Measurements from ENCODE around the gene RING1.

Gene RING1

DNA sequence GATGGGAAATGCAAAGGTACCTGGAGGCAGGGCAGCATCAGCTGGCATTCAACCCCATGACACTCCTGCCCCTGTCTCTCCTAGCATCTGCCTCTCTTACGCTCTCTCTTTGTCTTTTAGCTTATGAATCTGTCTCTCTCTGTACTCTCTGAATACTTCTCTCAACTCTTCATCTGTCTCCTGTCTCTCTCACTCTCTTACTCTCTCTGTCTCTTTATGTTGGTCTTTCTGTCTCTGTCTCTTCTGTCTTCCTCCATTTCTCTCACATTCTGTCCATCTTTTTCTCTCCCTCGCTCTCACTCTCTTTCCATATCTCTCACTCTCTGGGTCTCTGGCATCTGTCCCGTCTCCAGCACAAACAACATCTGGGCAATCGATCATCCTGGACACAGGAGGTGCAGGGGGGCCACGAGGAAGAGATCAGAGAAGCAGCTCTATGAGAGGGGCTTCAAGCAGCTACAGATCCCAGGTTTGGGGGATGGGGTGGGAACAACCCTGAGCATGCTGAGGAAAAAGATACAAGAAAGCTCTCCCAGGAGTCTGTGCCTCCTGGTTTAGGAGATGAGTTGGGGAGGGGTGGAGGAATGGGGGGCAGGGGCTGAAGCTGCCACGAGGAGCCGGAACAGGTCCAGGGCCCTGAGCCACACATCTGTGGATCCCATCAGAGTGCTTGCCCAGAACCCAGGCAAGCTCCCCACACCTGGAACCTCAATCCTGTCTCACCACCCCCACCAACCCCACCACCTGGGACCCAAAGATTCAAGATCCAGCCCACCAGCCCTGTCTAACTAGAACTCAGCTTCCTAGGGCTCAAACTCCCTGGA, 18.5 kb upstream of the RING1 start:
- no peak overlapping the region for H3K4me3 ChIP-seq (ENCODE audit: low read depth, low read length)
- TF ChIP-seq, protein P1, sequence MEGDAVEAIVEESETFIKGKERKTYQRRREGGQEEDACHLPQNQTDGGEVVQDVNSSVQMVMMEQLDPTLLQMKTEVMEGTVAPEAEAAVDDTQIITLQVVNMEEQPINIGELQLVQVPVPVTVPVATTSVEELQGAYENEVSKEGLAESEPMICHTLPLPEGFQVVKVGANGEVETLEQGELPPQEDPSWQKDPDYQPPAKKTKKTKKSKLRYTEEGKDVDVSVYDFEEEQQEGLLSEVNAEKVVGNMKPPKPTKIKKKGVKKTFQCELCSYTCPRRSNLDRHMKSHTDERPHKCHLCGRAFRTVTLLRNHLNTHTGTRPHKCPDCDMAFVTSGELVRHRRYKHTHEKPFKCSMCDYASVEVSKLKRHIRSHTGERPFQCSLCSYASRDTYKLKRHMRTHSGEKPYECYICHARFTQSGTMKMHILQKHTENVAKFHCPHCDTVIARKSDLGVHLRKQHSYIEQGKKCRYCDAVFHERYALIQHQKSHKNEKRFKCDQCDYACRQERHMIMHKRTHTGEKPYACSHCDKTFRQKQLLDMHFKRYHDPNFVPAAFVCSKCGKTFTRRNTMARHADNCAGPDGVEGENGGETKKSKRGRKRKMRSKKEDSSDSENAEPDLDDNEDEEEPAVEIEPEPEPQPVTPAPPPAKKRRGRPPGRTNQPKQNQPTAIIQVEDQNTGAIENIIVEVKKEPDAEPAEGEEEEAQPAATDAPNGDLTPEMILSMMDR (IDR thresholded peaks at IDR 0.05; ENCODE audit: low read depth, low read length), result no peak
- TF ChIP-seq MYC (IDR thresholded peaks at IDR 0.05; ENCODE audit: low read depth, low read length), result no peak
- TF ChIP-seq, protein P2, sequence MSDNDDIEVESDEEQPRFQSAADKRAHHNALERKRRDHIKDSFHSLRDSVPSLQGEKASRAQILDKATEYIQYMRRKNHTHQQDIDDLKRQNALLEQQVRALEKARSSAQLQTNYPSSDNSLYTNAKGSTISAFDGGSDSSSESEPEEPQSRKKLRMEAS (IDR thresholded peaks at IDR 0.05; ENCODE audit: low read depth, low read length), result no peak
- no peak for DNase-seq (ENCODE audit: low read depth)

DNA sequence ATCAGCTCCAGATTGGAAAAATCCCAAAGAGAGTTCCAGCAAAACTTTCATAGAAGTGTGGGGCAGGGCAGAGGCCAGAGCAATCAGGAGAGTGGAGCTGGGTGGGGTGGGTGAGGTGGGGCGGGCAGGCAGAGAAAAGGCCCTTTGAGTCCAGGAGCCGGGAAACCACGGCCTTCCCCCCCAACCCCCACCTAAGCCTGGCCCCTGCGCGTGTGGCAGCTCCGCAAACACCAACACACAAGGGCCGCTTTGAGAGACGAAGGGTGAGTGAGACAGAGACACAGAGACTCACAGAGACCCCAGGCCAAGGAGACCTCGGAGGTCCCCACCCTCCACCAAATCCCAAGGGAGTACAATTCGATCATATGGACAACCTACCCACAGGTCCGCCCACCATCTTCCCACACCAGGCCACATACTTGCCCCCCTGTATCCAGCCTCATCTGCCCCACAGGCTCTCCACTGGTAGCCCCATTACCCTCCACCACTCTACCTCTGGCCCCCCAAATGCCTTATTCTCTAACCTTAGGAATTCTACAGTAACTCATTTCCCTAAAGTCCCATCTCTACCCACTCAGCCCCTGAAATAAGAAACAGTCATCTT, 17.7 kb upstream of the RING1 start:
- TF ChIP-seq, protein P1 (IDR thresholded peaks at IDR 0.05; ENCODE audit: low read depth, low read length), result no peak
- no peak for TF ChIP-seq MYC (IDR thresholded peaks at IDR 0.05; ENCODE audit: low read depth, low read length)
- TF ChIP-seq POLR2A (IDR thresholded peaks at IDR 0.05; ENCODE audit: extremely low read depth, insufficient read length), result no peak
- TF ChIP-seq, protein P2 (IDR thresholded peaks at IDR 0.05; ENCODE audit: low read depth, low read length), result no peak
- DNase-seq (ENCODE audit: low read depth), result no peak

DNA sequence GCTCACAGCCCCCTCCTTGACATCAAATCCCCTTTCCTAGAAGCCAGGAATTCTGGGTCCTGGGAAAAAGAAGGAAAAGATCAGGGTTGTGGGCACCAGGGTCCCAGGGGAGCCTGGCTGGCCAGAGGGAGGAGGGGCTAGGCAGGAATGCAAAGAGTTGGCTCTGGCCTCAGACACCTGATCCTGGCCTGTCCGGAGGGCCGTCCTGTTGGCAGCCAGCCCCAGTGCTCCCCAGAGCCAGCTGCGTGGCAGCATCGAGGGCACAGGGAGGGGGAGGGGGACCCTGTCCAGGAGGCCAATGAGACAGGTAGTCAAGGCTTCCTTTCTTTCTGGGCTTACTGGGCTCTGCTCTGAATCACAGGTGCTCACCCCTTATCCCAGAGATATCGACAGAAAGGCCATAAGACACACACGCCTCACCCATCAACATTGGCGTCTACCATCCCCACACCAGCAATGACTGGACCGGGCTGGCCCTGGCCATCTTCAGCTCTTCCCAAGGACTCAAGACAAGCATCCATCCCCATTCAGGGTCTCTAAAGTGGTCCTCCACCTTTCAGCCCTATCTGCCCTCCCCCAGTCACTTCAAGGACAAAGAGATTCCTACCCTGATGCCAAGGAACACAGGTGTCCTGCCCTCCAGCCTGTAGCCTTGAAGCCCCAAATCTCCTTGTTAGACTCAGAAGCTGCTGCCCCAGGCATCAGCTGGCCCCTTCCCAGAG, 16.8 kb upstream of the RING1 start:
- TF ChIP-seq POLR2A (IDR thresholded peaks at IDR 0.05; ENCODE audit: extremely low read depth, insufficient read length), result no peak
- TF ChIP-seq, protein P2 (IDR thresholded peaks at IDR 0.05; ENCODE audit: low read depth, low read length), result no peak
- no peak for TF ChIP-seq MYC (IDR thresholded peaks at IDR 0.05; ENCODE audit: low read depth, low read length)
- TF ChIP-seq, protein P1 (IDR thresholded peaks at IDR 0.05; ENCODE audit: low read depth, low read length), result no peak
- H3K4me3 ChIP-seq (ENCODE audit: low read depth, low read length), result no peak overlapping the region
- no peak for DNase-seq (ENCODE audit: low read depth)

More for the DNA sequence above, 17.7 kb upstream of the RING1 start:
- H3K4me3 ChIP-seq (ENCODE audit: low read depth, low read length), result no peak overlapping the region

DNA sequence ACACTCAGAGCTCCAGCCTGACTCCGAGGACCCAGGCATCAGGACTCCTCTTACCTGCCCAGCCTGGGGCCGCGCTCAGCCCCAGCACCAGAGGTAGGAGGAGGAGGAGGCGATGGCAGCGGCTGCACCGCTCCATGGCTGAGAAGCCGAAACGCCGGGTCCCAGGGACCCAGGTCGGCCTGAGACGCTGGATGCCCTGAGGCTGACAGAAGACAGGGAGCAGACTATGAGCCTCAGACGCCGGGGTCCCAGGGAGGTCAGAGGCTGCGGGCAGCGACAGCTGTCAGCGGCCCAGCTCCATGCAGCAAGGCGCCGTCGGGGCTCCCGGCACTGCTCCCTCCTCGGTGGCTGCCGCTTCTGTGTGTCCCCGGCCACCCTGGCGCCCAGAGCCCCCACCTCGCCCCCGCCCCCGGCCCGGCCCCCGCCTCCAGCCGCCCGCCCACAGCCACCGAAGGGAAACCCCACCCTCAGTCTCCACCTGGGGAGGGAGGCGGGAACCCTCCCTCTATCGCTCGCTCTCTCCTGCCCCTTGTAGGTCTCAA, 16.1 kb upstream of the RING1 start, which contains the start of gene COL11A2:
COL11A2 (minus strand) TSS at position 363 of the 542 bp plus-strand sequence; CDS start at position 136, 227 bp downstream.
- TF ChIP-seq MYC (IDR thresholded peaks at IDR 0.05; ENCODE audit: low read depth, low read length), result no peak
- no peak for TF ChIP-seq POLR2A (IDR thresholded peaks at IDR 0.05; ENCODE audit: extremely low read depth, insufficient read length)
- TF ChIP-seq, protein P1 (IDR thresholded peaks at IDR 0.05; ENCODE audit: low read depth, low read length), result no peak
- TF ChIP-seq, protein P2 (IDR thresholded peaks at IDR 0.05; ENCODE audit: low read depth, low read length), result no peak
- DNase-seq (ENCODE audit: low read depth), result no peak

More for the DNA sequence above, 16.1 kb upstream of the RING1 start, which contains the start of gene COL11A2:
- no peak within 1 kb of the TSS for H3K4me3 ChIP-seq (ENCODE audit: low read depth, low read length)

Data from NB4 (cell line).